GM12878 (cell line): ENCODE measurements around the gene CDH4. TPM values are rescaled to one million over a fixed set of nuclear protein-coding genes. Genes with fewer than 3 reads are reported as not detected.

Experiments
- ATAC-seq: fragments of 200-7000 bp; cut with Tn5 transposase; 3 replicates; pipeline ENCODE4 v1.9.1; 2020; ENCODE audit warnings: mild to moderate bottlenecking, moderate library complexity
- BruUV-seq: library from RNA; stranded (reverse); fragments of 400-500 nt; replicated peaks from 2 replicates; lab custom pipeline; 2021; lab: Mats Ljungman, UMichigan
- CTCF ChIA-PET: fragments of 300-600 bp; sonication (Branson Sonifier 250); formaldehyde crosslinking; extraction: SDS; loops from one replicate; lab custom pipeline; 2021; ENCODE audit warnings: inconsistent platforms; lab: Yijun Ruan, JAX
- POLR2A ChIA-PET: fragments of 350-600 bp; formaldehyde crosslinking; extraction: SDS; loops from one replicate; lab custom pipeline; 2021; ENCODE audit warnings: inconsistent platforms; lab: Charles Lee
- RAD21 ChIA-PET: fragments of 300-600 bp; sonication (Branson Sonifier 250); formaldehyde crosslinking; loops from one replicate; lab custom pipeline; 2023; ENCODE audit warnings: antibody characterized with exemption; ENCODE audit not compliant: unreplicated experiment; lab: Charles Lee
- SMC1A ChIA-PET: fragments of 300-600 bp; sonication (Branson Sonifier 250); formaldehyde crosslinking; loops from one replicate; lab custom pipeline; 2023; ENCODE audit not compliant: unreplicated experiment, uncharacterized antibody; lab: Charles Lee
- DNase-seq: peaks from one replicate; pipeline ENCODE4 v3.0.0-alpha.2; 2011; ENCODE audit warnings: low read depth, low spot score
- FAIRE-seq: peaks from 3 replicates; lab custom pipeline; 2011; peaks lifted over from hg19 to GRCh38; lab: Jason Lieb, UNC
- H2AFZ ChIP-seq: 2 replicates; pipeline ENCODE4 v1.6.0; 2011; ENCODE audit warnings: low read depth, low read length, control low read depth; ENCODE audit not compliant: control insufficient read depth
- H3K27ac ChIP-seq: 2 replicates; pipeline ENCODE4 v1.5.1; 2011; ENCODE audit warnings: control low read depth; ENCODE audit not compliant: control insufficient read depth, insufficient read depth
- H3K27me3 ChIP-seq, 2 experiments: replicated peaks in 1 of 2; 2 replicates each; pipeline versions ENCODE4 v1.6.0 to v1.6.1; 2011; ENCODE audit warnings: low read length in 1 of 2; ENCODE audit not compliant: control insufficient read depth in 2 of 2, insufficient read depth in 2 of 2
- H3K36me3 ChIP-seq, 2 experiments: 2 replicates each; pipeline ENCODE4 v1.5.1; 2011; ENCODE audit warnings: low read length in 1 of 2; ENCODE audit not compliant: control insufficient read depth in 2 of 2, insufficient read depth in 2 of 2
- H3K4me1 ChIP-seq: 2 replicates; pipeline ENCODE4 v1.6.1; 2011; ENCODE audit warnings: mild to moderate bottlenecking, low read length, moderate library complexity, mixed read lengths; ENCODE audit not compliant: control insufficient read depth, insufficient read depth
- H3K4me2 ChIP-seq: 2 replicates; pipeline ENCODE4 v1.6.0; 2011; ENCODE audit warnings: control low read depth; ENCODE audit not compliant: control insufficient read depth, insufficient read depth
- H3K4me3 ChIP-seq: fragments of 200-600 bp; sonication (generic); 2 replicates; pipeline ENCODE4 v1.5.1; 2016
- H3K79me2 ChIP-seq: 2 replicates; pipeline ENCODE4 v1.6.0; 2011; ENCODE audit warnings: low read length; ENCODE audit not compliant: control insufficient read depth, insufficient read depth
- H3K9ac ChIP-seq: 2 replicates; pipeline ENCODE4 v1.8.0; 2011; ENCODE audit warnings: low read length, control low read depth, mixed read lengths; ENCODE audit not compliant: control insufficient read depth, insufficient read depth
- H3K9me3 ChIP-seq: replicated peaks from 3 replicates; pipeline ENCODE4 v1.5.1; 2011; ENCODE audit warnings: mild to moderate bottlenecking, low read length; ENCODE audit not compliant: control insufficient read depth, insufficient read depth
- H4K20me1 ChIP-seq: 2 replicates; pipeline ENCODE4 v1.6.0; 2011; ENCODE audit not compliant: control insufficient read depth, insufficient read depth
- BHLHE40 ChIP-seq, 2 experiments: fragments of 450-650 bp in 1 of 2; IDR thresholded peaks; 2 replicates each; pipeline ENCODE4 v1.6.1; 2011 to 2017; ENCODE audit warnings: low read depth in 2 of 2, borderline replicate concordance in 1 of 2, improper control_type of control experiment in 1 of 2, low read length in 1 of 2, mild to moderate bottlenecking in 1 of 2
- CHD2 ChIP-seq: IDR thresholded peaks from 2 replicates; pipeline ENCODE4 v1.6.1; 2011; ENCODE audit warnings: low read depth, low read length, improper control_type of control experiment, borderline replicate concordance
- EP300 ChIP-seq, 2 experiments: fragments of 150-350 bp in 1 of 2; IDR thresholded peaks; 2 replicates each; pipeline ENCODE4 v1.6.1; 2011 to 2012; ENCODE audit warnings: low read depth in 2 of 2, low read length in 2 of 2, borderline replicate concordance in 1 of 2, improper control_type of control experiment in 1 of 2, inconsistent platforms in 1 of 2; ENCODE audit not compliant: control insufficient read depth in 1 of 2
- FOS ChIP-seq: IDR thresholded peaks from 3 replicates; pipeline ENCODE4 v1.6.1; 2011; ENCODE audit warnings: borderline replicate concordance; ENCODE audit not compliant: insufficient read length; ENCODE audit errors: extremely low read depth
- FOXM1 ChIP-seq: IDR thresholded peaks from 2 replicates; pipeline ENCODE4 v1.6.1; 2012; ENCODE audit warnings: low read depth, mild to moderate bottlenecking, inconsistent platforms, low read length, moderate library complexity
- MYB ChIP-seq: fragments of 150-350 bp; IDR thresholded peaks from 2 replicates; pipeline ENCODE4 v1.6.1; 2014; ENCODE audit warnings: mild to moderate bottlenecking, low read depth, low read length, borderline replicate concordance
- RAD51 ChIP-seq: fragments of 450-650 bp; IDR thresholded peaks from 2 replicates; pipeline ENCODE4 v1.6.1; 2016; ENCODE audit warnings: moderate library complexity, mild to moderate bottlenecking, inconsistent platforms
- RB1 ChIP-seq: fragments of 450-650 bp; formaldehyde crosslinking; IDR thresholded peaks from 2 replicates; pipeline ENCODE4 v1.6.1; 2017; ENCODE audit warnings: mild to moderate bottlenecking, borderline replicate concordance
- RFX5 ChIP-seq: IDR thresholded peaks from 2 replicates; pipeline ENCODE4 v1.6.1; 2011; ENCODE audit warnings: low read depth, low read length, improper control_type of control experiment
- WRNIP1 ChIP-seq: IDR thresholded peaks from 2 replicates; pipeline ENCODE4 v1.6.1; 2011; ENCODE audit warnings: low read depth, low read length, improper control_type of control experiment, borderline replicate concordance
- YBX1 ChIP-seq: fragments of 450-650 bp; IDR thresholded peaks from 2 replicates; pipeline ENCODE4 v1.6.1; 2016; ENCODE audit warnings: antibody characterized with exemption
- ZZZ3 ChIP-seq: IDR thresholded peaks from 2 replicates; pipeline ENCODE4 v1.6.1; 2011; ENCODE audit warnings: low read depth; ENCODE audit not compliant: control insufficient read depth, insufficient read length
- WGBS: methylation state at CpG from one replicate; pipeline ENCODE4 v1.1.6; 2016; ENCODE audit warnings: low lambda C conversion rate; ENCODE audit not compliant: insufficient replicate concordance, insufficient coverage; ENCODE audit errors: missing lambda C conversion rate; 5-methylcytosine and 5-hydroxymethylcytosine counted together
- in situ Hi-C: fragments of 300-500 bp; cut with MboI; formaldehyde crosslinking; loops from 9 replicates; pipeline ENCODE4 v1.14.3; 2018; ENCODE audit warnings: mixed read lengths
- intact Hi-C: fragments of 100-400 bp; cut with micrococcal nuclease; formaldehyde crosslinking; loops from one replicate; pipeline ENCODE4 v1.14.2; 2022; ENCODE audit not compliant: unreplicated experiment
- polyA plus RNA-seq, 11 experiments: library from polyadenylated mRNA; depleted of rRNA in 4 of 11; unstranded in 6 of 11; stranded (reverse) in 5 of 11; fragments of >200 nt; fragmentation: Nextera tagmentation in 4 of 11; fragmentation: Illumina TruSeq in 1 of 11; extraction: Ambion mirVana in 4 of 11; extraction: Trizol in 1 of 11; gene quantifications; 1 replicate in 1 of 11; 2 replicates in 10 of 11; pipeline versions ENCODE4 v1.2.1 to v1.2.3, GENCODE V29; 2011 to 2016; ENCODE audit warnings: inconsistent platforms in 2 of 11, missing spikeins in 2 of 11, low read depth in 1 of 11
- total RNA-seq, 4 experiments: library from RNA; depleted of rRNA in 3 of 4; stranded (reverse); fragments of >200 nt in 3 of 4; fragmentation: Illumina TruSeq in 1 of 4; extraction: Trizol in 1 of 4; gene quantifications; 2 replicates each; pipeline versions ENCODE4 v1.2.1 to v1.2.3, GENCODE V29; 2013 to 2021
- TF ChIP-seq, protein P1 (sequence below): IDR thresholded peaks from 2 replicates; pipeline ENCODE4 v1.6.1; 2011; ENCODE audit warnings: mild to moderate bottlenecking, low read depth, low read length, moderate library complexity; ENCODE audit not compliant: insufficient replicate concordance
- TF ChIP-seq, protein P2 (sequence below): fragments of 450-650 bp; IDR thresholded peaks from 2 replicates; pipeline ENCODE4 v1.6.1; 2016; ENCODE audit warnings: mild to moderate bottlenecking, moderate library complexity, borderline replicate concordance
- TF ChIP-seq, protein P3 (sequence below): fragments of 450-650 bp; IDR thresholded peaks from 2 replicates; pipeline ENCODE4 v1.6.1; 2014; ENCODE audit warnings: mild to moderate bottlenecking

Gene CDH4
- total and polyA plus RNA-seq, 10 of the 15 experiments (the other 5 are each of a cell fraction or from before 2014, with no cell fraction given), result not detected

DNA sequence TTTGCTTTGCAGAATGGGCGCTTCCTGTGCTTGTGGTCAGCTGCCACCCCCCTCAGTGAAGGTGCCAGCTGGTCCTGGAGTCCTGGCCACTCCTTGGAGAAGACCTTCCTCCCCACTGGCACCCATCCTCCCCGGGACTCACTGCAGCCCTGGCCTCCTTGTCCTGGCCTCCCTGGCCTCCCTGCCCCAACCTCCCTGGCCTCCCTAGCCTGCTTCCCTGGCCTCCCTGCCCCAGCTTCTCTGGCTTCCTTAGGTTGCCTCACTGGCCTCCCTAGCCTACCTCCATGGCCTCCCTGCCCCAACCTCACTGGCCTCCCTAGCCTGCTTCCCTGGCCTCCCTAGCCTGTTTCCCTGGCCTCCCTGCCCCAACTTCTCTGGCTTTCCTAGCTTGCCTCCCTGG is 297.8 kb downstream of the CDH4 start:
- Histone ChIP-seq H3K27ac (no peak overlapping the region), H3K36me3 (no peaks in the 10 kb centered on the region), H3K4me2 (no peak overlapping the region)
- intact Hi-C loops, result no loop called here
- TF ChIP-seq FOS (no peak), BHLHE40 (IDR thresholded peaks at IDR 0.05; ENCODE audit: borderline replicate concordance in 1 of 2, low read depth in 2 of 2, low read length in 1 of 2) (no peak), RAD51 (no peak), EP300 (IDR thresholded peaks at IDR 0.05; ENCODE audit: borderline replicate concordance in 1 of 2, control insufficient read depth in 1 of 2, low read depth in 2 of 2, low read length in 2 of 2) (no peak), RFX5 (no peak), WRNIP1 (no peak), RB1 (no peak), ZZZ3 (no peak), FOXM1 (no peak), CHD2 (no peak), MYB (no peak), YBX1 (no peak)
- TF ChIP-seq, protein P1, sequence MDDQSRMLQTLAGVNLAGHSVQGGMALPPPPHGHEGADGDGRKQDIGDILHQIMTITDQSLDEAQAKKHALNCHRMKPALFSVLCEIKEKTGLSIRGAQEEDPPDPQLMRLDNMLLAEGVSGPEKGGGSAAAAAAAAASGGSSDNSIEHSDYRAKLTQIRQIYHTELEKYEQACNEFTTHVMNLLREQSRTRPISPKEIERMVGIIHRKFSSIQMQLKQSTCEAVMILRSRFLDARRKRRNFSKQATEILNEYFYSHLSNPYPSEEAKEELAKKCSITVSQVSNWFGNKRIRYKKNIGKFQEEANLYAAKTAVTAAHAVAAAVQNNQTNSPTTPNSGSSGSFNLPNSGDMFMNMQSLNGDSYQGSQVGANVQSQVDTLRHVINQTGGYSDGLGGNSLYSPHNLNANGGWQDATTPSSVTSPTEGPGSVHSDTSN, result no peak
- TF ChIP-seq, protein P2, sequence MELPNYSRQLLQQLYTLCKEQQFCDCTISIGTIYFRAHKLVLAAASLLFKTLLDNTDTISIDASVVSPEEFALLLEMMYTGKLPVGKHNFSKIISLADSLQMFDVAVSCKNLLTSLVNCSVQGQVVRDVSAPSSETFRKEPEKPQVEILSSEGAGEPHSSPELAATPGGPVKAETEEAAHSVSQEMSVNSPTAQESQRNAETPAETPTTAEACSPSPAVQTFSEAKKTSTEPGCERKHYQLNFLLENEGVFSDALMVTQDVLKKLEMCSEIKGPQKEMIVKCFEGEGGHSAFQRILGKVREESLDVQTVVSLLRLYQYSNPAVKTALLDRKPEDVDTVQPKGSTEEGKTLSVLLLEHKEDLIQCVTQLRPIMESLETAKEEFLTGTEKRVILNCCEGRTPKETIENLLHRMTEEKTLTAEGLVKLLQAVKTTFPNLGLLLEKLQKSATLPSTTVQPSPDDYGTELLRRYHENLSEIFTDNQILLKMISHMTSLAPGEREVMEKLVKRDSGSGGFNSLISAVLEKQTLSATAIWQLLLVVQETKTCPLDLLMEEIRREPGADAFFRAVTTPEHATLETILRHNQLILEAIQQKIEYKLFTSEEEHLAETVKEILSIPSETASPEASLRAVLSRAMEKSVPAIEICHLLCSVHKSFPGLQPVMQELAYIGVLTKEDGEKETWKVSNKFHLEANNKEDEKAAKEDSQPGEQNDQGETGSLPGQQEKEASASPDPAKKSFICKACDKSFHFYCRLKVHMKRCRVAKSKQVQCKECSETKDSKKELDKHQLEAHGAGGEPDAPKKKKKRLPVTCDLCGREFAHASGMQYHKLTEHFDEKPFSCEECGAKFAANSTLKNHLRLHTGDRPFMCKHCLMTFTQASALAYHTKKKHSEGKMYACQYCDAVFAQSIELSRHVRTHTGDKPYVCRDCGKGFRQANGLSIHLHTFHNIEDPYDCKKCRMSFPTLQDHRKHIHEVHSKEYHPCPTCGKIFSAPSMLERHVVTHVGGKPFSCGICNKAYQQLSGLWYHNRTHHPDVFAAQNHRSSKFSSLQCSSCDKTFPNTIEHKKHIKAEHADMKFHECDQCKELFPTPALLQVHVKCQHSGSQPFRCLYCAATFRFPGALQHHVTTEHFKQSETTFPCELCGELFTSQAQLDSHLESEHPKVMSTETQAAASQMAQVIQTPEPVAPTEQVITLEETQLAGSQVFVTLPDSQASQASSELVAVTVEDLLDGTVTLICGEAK, result no peak
- TF ChIP-seq, protein P3, sequence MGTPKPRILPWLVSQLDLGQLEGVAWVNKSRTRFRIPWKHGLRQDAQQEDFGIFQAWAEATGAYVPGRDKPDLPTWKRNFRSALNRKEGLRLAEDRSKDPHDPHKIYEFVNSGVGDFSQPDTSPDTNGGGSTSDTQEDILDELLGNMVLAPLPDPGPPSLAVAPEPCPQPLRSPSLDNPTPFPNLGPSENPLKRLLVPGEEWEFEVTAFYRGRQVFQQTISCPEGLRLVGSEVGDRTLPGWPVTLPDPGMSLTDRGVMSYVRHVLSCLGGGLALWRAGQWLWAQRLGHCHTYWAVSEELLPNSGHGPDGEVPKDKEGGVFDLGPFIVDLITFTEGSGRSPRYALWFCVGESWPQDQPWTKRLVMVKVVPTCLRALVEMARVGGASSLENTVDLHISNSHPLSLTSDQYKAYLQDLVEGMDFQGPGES, result no peak
- TF ChIP-seq, all 136 proteins: peak for 0
- RAD21 ChIA-PET, result no interaction called here
- POLR2A ChIA-PET, result no interaction called here
- H3K9ac ChIP-seq, result no peak overlapping the region
- H3K4me3 ChIP-seq, result no peak overlapping the region
- no peaks in the 10 kb centered on the region for H4K20me1 ChIP-seq
- ATAC-seq (no peak), DNase-seq (no peak), FAIRE-seq (no peak)
- no peaks in the 10 kb centered on the region for H3K27me3 ChIP-seq
- H2AFZ ChIP-seq, result no peak overlapping the region
- H3K4me1 ChIP-seq, result no peaks in the 10 kb centered on the region
- SMC1A ChIA-PET, result no interaction called here
- no peaks in the 10 kb centered on the region for H3K79me2 ChIP-seq
- H3K9me3 ChIP-seq, result peaks cover 1% of the 10 kb centered on the region; the same call in 2 of the 3 replicates
- 7% methylated on average over 2 of the region's 2 CpGs for WGBS
- CTCF ChIA-PET, result no interaction called here
- no TSS peak for BruUV-seq
- in situ Hi-C loops, result no loop called here
